SH-SY5Y (cell line): ENCODE results near the gene CHKA.

Experiments
- GATA2 ChIP-seq: IDR thresholded peaks from 2 replicates; pipeline ENCODE4 v1.6.1; 2011; ENCODE audit warnings: mild to moderate bottlenecking, low read depth, low read length
- GATA3 ChIP-seq: IDR thresholded peaks from 2 replicates; pipeline ENCODE4 v1.6.1; 2011; ENCODE audit warnings: low read depth, mild to moderate bottlenecking, low read length, moderate library complexity

DNA sequence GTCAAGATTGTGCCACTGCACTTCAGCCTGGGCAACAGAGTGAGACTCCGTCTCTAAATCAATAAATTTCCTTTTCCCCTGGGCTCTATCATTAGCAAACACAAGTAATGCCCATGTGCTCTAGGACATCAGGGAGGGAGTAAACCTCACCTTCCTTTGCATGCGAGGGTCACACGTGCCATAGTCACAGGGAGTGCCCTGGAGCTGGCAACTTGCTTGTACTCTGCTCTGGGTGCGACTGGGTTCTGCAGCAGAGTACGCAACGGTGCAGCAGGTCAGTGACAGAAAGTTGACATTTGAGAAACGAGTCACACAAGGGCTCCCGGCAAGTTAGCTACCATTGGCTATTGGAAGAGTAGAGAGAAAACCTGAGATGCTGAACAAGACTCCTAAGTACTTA is 32.6 kb upstream of the CHKA start:
- TF ChIP-seq GATA2 (no peak), GATA3 (no peak)
